Endodermal cell (in vitro differentiated cells): ENCODE results near the gene NEDD4L. TPM values are rescaled to one million over a fixed set of nuclear protein-coding genes. Genes with fewer than 3 reads are reported as not detected.
A peak's percentile ranks its signal among the peaks of the same experiment; 100 is the strongest.
"Not testable (repeated sequence)": the region's sequence is repeated elsewhere in the genome, so short reads cannot be mapped to it uniquely, and the experiment has no call there.

Experiments
- DNase-seq: peaks from one replicate; pipeline ENCODE4 v3.0.0-alpha.2; 2017
- H3K27ac ChIP-seq: 2 replicates; pipeline ENCODE4 v1.5.1; 2013; ENCODE audit warnings: mild to moderate bottlenecking, low read depth, low read length, moderate library complexity
- H3K27me3 ChIP-seq: 2 replicates; pipeline ENCODE4 v1.6.1; 2013; ENCODE audit warnings: mild to moderate bottlenecking, low read length, moderate library complexity; ENCODE audit not compliant: insufficient read depth, control insufficient read depth, poor library complexity, severe bottlenecking
- H3K36me3 ChIP-seq: 2 replicates; pipeline ENCODE4 v1.7.0; 2013; ENCODE audit warnings: mild to moderate bottlenecking, low read length, moderate library complexity; ENCODE audit not compliant: control insufficient read depth, insufficient read depth
- H3K4me1 ChIP-seq: one replicate; pipeline ENCODE4 v1.7.0; 2013; ENCODE audit warnings: low read length; ENCODE audit not compliant: control insufficient read depth, insufficient read depth
- H3K4me3 ChIP-seq: 2 replicates; pipeline ENCODE4 v1.5.1; 2013; ENCODE audit warnings: mild to moderate bottlenecking, low read length, moderate library complexity
- H3K9ac ChIP-seq: 2 replicates; pipeline ENCODE4 v1.6.1; 2013; ENCODE audit warnings: mild to moderate bottlenecking, low read length, moderate library complexity; ENCODE audit not compliant: poor library complexity, severe bottlenecking; ENCODE audit errors: extremely low read depth
- H3K9me3 ChIP-seq: 2 replicates; pipeline ENCODE4 v1.6.1; 2013; ENCODE audit warnings: mild to moderate bottlenecking, low read length, moderate library complexity; ENCODE audit not compliant: control insufficient read depth
- H3K27ac Mint-ChIP-seq: 2 replicates; pipeline ENCODE4 v1.8.0; 2020; ENCODE audit warnings: mixed read lengths
- H3K27me3 Mint-ChIP-seq: 2 replicates; pipeline ENCODE4 v1.8.0; 2021; ENCODE audit warnings: mild to moderate bottlenecking, mixed read lengths; ENCODE audit not compliant: insufficient read depth
- H3K36me3 Mint-ChIP-seq: 2 replicates; pipeline ENCODE4 v1.8.0; 2020; ENCODE audit warnings: low read depth, mixed read lengths
- H3K4me1 Mint-ChIP-seq: 2 replicates; pipeline ENCODE4 v1.8.0; 2020; ENCODE audit warnings: mixed read lengths
- H3K4me3 Mint-ChIP-seq: 2 replicates; pipeline ENCODE4 v1.8.0; 2020; ENCODE audit warnings: mild to moderate bottlenecking, moderate library complexity, mixed read lengths
- H3K9me3 Mint-ChIP-seq: 2 replicates; pipeline ENCODE4 v1.8.0; 2020; ENCODE audit warnings: mild to moderate bottlenecking, mixed read lengths
- CTCF ChIP-seq: fragments of 200-600 bp; sonication (generic); conservative IDR thresholded peaks from 2 replicates; pipeline ENCODE4 v1.5.0; 2021; ENCODE audit warnings: antibody characterized with exemption, mild to moderate bottlenecking
- WGBS, 2 experiments: methylation state at CpG; one replicate each; pipeline versions ENCODE4 v1.1.5 to v1.1.7; 2013; ENCODE audit warnings: missing lambda C conversion rate in 2 of 2, mixed read lengths in 1 of 2; ENCODE audit not compliant: insufficient coverage in 1 of 2, insufficient read length in 1 of 2; 5-methylcytosine and 5-hydroxymethylcytosine counted together
- total RNA-seq, 2 donors: library from RNA; stranded (reverse); fragmentation: NEBNext Ultra II Directional in 1 of 2; extraction: Animal tissue kit (Norgen Biotek cat#: 25700) in 1 of 2; gene quantifications; 2 replicates in 1 of 2; 3 replicates in 1 of 2; pipeline ENCODE4 v1.2.1, GENCODE V29; 2021

The NEDD4L gene
- total RNA-seq, 2 donors from 2014 or later: 70.5 to 75.3 TPM

GRCh38 chr18:58379443-58379842 is 335.4 kb downstream of the NEDD4L start:
- peak; percentile 26 for DNase-seq
- H3K4me1 Mint-ChIP-seq: no peaks in the 10 kb centered on the region
- H3K9me3 Mint-ChIP-seq: no peaks in the 10 kb centered on the region
- H3K27ac Mint-ChIP-seq: peak overlapping the region; percentile 76
- H3K27ac ChIP-seq: no peak overlapping the region
- peaks cover 43% of the 10 kb centered on the region for H3K36me3 Mint-ChIP-seq
- no peak overlapping the region for H3K9ac ChIP-seq
- no peaks in the 10 kb centered on the region for H3K4me1 ChIP-seq
- TF ChIP-seq CTCF: no peak
- H3K36me3 ChIP-seq: peaks cover 11% of the 10 kb centered on the region
- 87 to 93% methylated on average over 12 to 15 of the region's 15 CpGs for WGBS, 2 experiments
- no peak overlapping the region for H3K4me3 ChIP-seq
- H3K9me3 ChIP-seq: no peaks in the 10 kb centered on the region
- H3K4me3 Mint-ChIP-seq: no peak overlapping the region
- no peaks in the 10 kb centered on the region for H3K27me3 Mint-ChIP-seq
- H3K27me3 ChIP-seq: no peaks in the 10 kb centered on the region

- DNase-seq, H3K36me3 ChIP-seq, H3K27ac Mint-ChIP-seq, H3K9me3 ChIP-seq, H3K27me3 Mint-ChIP-seq, H3K4me3 ChIP-seq, H3K4me1 Mint-ChIP-seq, H3K4me1 ChIP-seq, H3K27me3 ChIP-seq, H3K9me3 Mint-ChIP-seq, H3K27ac ChIP-seq, H3K9ac ChIP-seq, H3K4me3 Mint-ChIP-seq: not testable (repeated sequence)
- H3K36me3 Mint-ChIP-seq: peaks cover 38% of the 10 kb centered on the region
- 94 to 95% methylated on average over 2 to 4 of the region's 4 CpGs for WGBS, 2 experiments
These were observed 336.1 kb downstream of the NEDD4L start for GRCh38 chr18:58380113-58380512.

GRCh38 chr18:58381676-58382411 is 337.8 kb downstream of the NEDD4L start:
- Mint-ChIP-seq H3K36me3 (peaks cover 33% of the 10 kb centered on the region), H3K27me3 (no peaks in the 10 kb centered on the region), H3K4me1 (no peaks in the 10 kb centered on the region), H3K4me3 (no peak overlapping the region), H3K27ac (no peak overlapping the region), H3K9me3 (no peaks in the 10 kb centered on the region)
- peak; percentile 16 for DNase-seq
- no peaks in the 10 kb centered on the region for H3K4me1 ChIP-seq
- TF ChIP-seq CTCF: no peak
- peaks cover 9% of the 10 kb centered on the region for H3K36me3 ChIP-seq
- no peak overlapping the region for H3K9ac ChIP-seq
- H3K27me3 ChIP-seq: no peaks in the 10 kb centered on the region
- H3K27ac ChIP-seq: no peak overlapping the region
- H3K9me3 ChIP-seq: no peaks in the 10 kb centered on the region
- WGBS, 2 experiments: 94 to 99% methylated on average over 6 to 12 of the region's 12 CpGs
- no peak overlapping the region for H3K4me3 ChIP-seq

- Histone ChIP-seq H3K36me3 (peaks cover 12% of the 10 kb centered on the region), H3K4me3 (no peak overlapping the region), H3K4me1 (no peaks in the 10 kb centered on the region), H3K9ac (no peak overlapping the region), H3K27me3 (no peaks in the 10 kb centered on the region), H3K27ac (no peak overlapping the region), H3K9me3 (no peaks in the 10 kb centered on the region)
- no peak for TF ChIP-seq CTCF
- Mint-ChIP-seq H3K4me1 (no peaks in the 10 kb centered on the region), H3K4me3 (no peak overlapping the region), H3K27ac (no peak overlapping the region), H3K36me3 (peaks cover 35% of the 10 kb centered on the region), H3K9me3 (no peaks in the 10 kb centered on the region), H3K27me3 (no peaks in the 10 kb centered on the region)
- peak; percentile 20 for DNase-seq
- 100% methylated on average over 1 to 2 of the region's 2 CpGs for WGBS, 2 experiments
These were observed 338.4 kb downstream of the NEDD4L start for GRCh38 chr18:58382446-58382845.
